B cell (primary cell): ENCODE data around the gene EMC10. TPM values are rescaled to one million over a fixed set of nuclear protein-coding genes. Genes with fewer than 3 reads are reported as not detected.

Experiments used
- ATAC-seq: fragments of 200-7000 bp; cut with Tn5 transposase; one replicate; pipeline ENCODE4 v1.10.0; 2021; ENCODE audit warnings: low read depth, mild to moderate bottlenecking, moderate number of reproducible peaks, moderate library complexity
- CTCF ChIA-PET: fragments of 350-600 bp; sonication (Branson Sonifier 250); formaldehyde crosslinking; loops from one replicate; lab custom pipeline; 2021; ENCODE audit warnings: antibody characterized with exemption, inconsistent platforms; lab: Charles Lee
- POLR2A ChIA-PET: fragments of 350-600 bp; sonication (Branson Sonifier 250); formaldehyde crosslinking; loops from one replicate; lab custom pipeline; 2021; ENCODE audit warnings: antibody characterized with exemption; lab: Charles Lee
- DNase-seq: peaks from one replicate; pipeline ENCODE4 v3.0.0; 2013
- H2AFZ ChIP-seq: 2 replicates; pipeline ENCODE4 v1.6.1; 2012; ENCODE audit warnings: mild to moderate bottlenecking, low read depth, low read length; ENCODE audit not compliant: insufficient read depth, poor library complexity, severe bottlenecking
- H3K27ac ChIP-seq, 2 donors: 1 replicate in 1 of 2; 2 replicates in 1 of 2; pipeline ENCODE4 v1.5.1; 2012 to 2013; ENCODE audit warnings: low read length in 2 of 2, mild to moderate bottlenecking in 2 of 2, moderate library complexity in 1 of 2
- H3K27me3 ChIP-seq, 4 experiments: fragments of 200-600 bp in 1 of 4; sonication (generic) in 1 of 4; replicated peaks in 1 of 4; 1 replicate in 2 of 4; 2 replicates in 2 of 4; pipeline versions ENCODE4 v1.6.1 to v1.7.0; 2013 to 2016; ENCODE audit warnings: low read length in 3 of 4, mild to moderate bottlenecking in 2 of 4, mixed read lengths in 1 of 4, moderate library complexity in 1 of 4; ENCODE audit not compliant: insufficient read depth in 4 of 4, control insufficient read depth in 3 of 4; ENCODE audit errors: control extremely low read depth in 1 of 4
- H3K36me3 ChIP-seq, 2 experiments: replicated peaks in 1 of 2; 1 replicate in 1 of 2; 2 replicates in 1 of 2; pipeline versions ENCODE4 v1.6.1 to v1.7.1; 2013; ENCODE audit warnings: low read length in 1 of 2; ENCODE audit not compliant: insufficient read depth in 2 of 2, control insufficient read depth in 1 of 2; ENCODE audit errors: control extremely low read depth in 1 of 2, extremely low read depth in 1 of 2
- H3K4me1 ChIP-seq, 2 donors: fragments of 200-600 bp in 1 of 2; sonication (generic) in 1 of 2; 1 replicate in 1 of 2; 2 replicates in 1 of 2; pipeline versions ENCODE4 v1.5.1 to v1.6.1; 2013 to 2017; ENCODE audit warnings: low read length in 2 of 2; ENCODE audit not compliant: control insufficient read depth in 2 of 2, insufficient read depth in 2 of 2
- H3K4me2 ChIP-seq: replicated peaks from 2 replicates; pipeline ENCODE3; 2012; ENCODE audit warnings: mild to moderate bottlenecking, low read depth, low read length; ENCODE audit not compliant: poor library complexity, severe bottlenecking
- H3K4me3 ChIP-seq, 5 experiments: fragments of 200-600 bp in 1 of 5; sonication (generic) in 1 of 5; 1 replicate in 3 of 5; 2 replicates in 2 of 5; pipeline versions ENCODE4 v1.5.1 to v1.7.0; 2011 to 2016; ENCODE audit warnings: low read length in 4 of 5, mild to moderate bottlenecking in 4 of 5, low read depth in 2 of 5, control low read depth in 1 of 5, moderate library complexity in 1 of 5; ENCODE audit not compliant: insufficient read depth in 1 of 5; ENCODE audit errors: control extremely low read depth in 1 of 5, extremely low read depth in 1 of 5
- H3K79me2 ChIP-seq: fragments of 200-600 bp; sonication (generic); one replicate; pipeline ENCODE4 v1.6.0; 2016; ENCODE audit warnings: low read length; ENCODE audit not compliant: control insufficient read depth, insufficient read depth
- H3K9ac ChIP-seq: fragments of 200-600 bp; sonication (generic); 2 replicates; pipeline ENCODE4 v1.6.1; 2017; ENCODE audit warnings: mild to moderate bottlenecking, low read length, moderate library complexity
- H3K9me3 ChIP-seq, 3 donors: one replicate each; pipeline versions ENCODE4 v1.6.1 to v1.7.1; 2013; ENCODE audit warnings: low read length in 2 of 3; ENCODE audit not compliant: control insufficient read depth in 2 of 3, insufficient read depth in 1 of 3; ENCODE audit errors: control extremely low read depth in 1 of 3
- H4K20me1 ChIP-seq: 2 replicates; pipeline ENCODE4 v1.6.0; 2012; ENCODE audit warnings: mild to moderate bottlenecking, low read length; ENCODE audit not compliant: insufficient read depth, control insufficient read depth, poor library complexity, severe bottlenecking
- H3K27ac Mint-ChIP-seq: one replicate; pipeline ENCODE4 v1.8.0; 2021; ENCODE audit warnings: mixed read lengths
- H3K27me3 Mint-ChIP-seq: one replicate; pipeline ENCODE4 v1.8.0; 2021; ENCODE audit warnings: mixed read lengths
- H3K4me1 Mint-ChIP-seq: one replicate; pipeline ENCODE4 v1.8.0; 2021; ENCODE audit warnings: mixed read lengths
- H3K4me3 Mint-ChIP-seq: one replicate; pipeline ENCODE4 v1.8.0; 2021; ENCODE audit warnings: mixed read lengths
- H3K9me3 Mint-ChIP-seq: one replicate; pipeline ENCODE4 v1.8.0; 2022; ENCODE audit warnings: mixed read lengths; ENCODE audit not compliant: insufficient read depth
- EZH2 ChIP-seq: IDR thresholded peaks from 2 replicates; pipeline ENCODE4 v1.6.1; 2012; ENCODE audit warnings: borderline replicate concordance, low read depth, mild to moderate bottlenecking, moderate library complexity, low read length; ENCODE audit not compliant: insufficient read depth, poor library complexity, severe bottlenecking
- WGBS: methylation state at CpG from one replicate; pipeline ENCODE4 v1.1.5; 2013; ENCODE audit warnings: missing lambda C conversion rate; ENCODE audit not compliant: insufficient coverage; 5-methylcytosine and 5-hydroxymethylcytosine counted together
- intact Hi-C: fragments of 100-400 bp; cut with micrococcal nuclease; formaldehyde crosslinking; loops from one replicate; pipeline ENCODE4 v1.10.0; 2022
- polyA plus RNA-seq: library from polyadenylated mRNA; depleted of rRNA; stranded (reverse); fragments of >200 nt; gene quantifications from 2 replicates; pipeline ENCODE4 v1.2.3, GENCODE V29; 2012
- total RNA-seq, 2 donors: library from RNA; stranded (reverse); fragments of 120-200 nt in 1 of 2; gene quantifications; 1 replicate in 1 of 2; 2 replicates in 1 of 2; pipeline versions ENCODE4 v1.2.3 to v1.2.4, GENCODE V29; 2013 to 2022
- TF ChIP-seq, protein P1 (sequence below): fragments of 200-600 bp; IDR thresholded peaks from one replicate; pipeline ENCODE4 v1.8.0; 2022; ENCODE audit warnings: antibody characterized with exemption, mild to moderate bottlenecking

EMC10 gene
- total and polyA plus RNA-seq, 2 donors (not counting 1 experiment from before 2014, with no cell fraction given) = 51.1 to 88.1 TPM

DNA sequence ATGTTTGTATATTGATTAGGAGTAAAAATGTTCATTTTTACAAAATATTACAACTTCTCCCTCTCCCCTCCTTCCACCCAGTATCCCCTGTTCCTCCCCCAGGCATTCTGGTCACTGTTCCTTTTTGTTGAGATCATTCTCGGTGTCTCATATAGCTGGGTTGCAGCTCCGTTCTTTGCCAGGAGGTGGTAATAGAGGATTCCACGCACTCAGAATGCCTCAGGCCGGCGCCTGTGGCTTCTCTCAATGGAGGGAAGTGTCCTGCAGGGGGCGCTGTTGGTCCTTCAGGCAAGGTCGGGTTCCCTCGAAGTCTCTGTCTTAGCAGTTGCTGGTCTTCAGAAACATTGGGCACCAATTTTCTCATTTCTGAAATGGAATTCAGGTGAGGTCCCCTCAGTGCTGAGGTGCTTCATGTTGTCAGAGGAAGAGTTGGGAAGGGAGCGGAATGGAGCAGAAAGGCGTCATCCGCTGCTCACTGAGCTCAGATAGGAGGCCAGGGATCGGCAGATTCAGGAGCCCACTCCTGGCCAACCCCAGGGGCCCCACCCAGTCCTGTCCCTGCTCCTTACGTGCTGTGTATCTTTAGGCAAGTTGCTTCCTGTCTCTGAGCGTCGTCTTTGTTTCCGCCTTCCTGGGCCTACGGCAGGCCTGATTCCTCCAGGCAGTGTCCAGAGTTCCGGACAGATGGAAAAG, 10.7 kb downstream of the EMC10 start:
- 86% methylated on average over 17 of the region's 18 CpGs for WGBS
- ChIA-PET POLR2A (no interaction called here), CTCF (no interaction called here)
- Histone ChIP-seq H3K9me3 (peaks cover 0 to 15% (median 0%) of the 10 kb centered on the region in 3 donors), H3K79me2 (peaks cover 6% of the 10 kb centered on the region), H3K36me3 (peaks cover 0 to 12% of the 10 kb centered on the region in 2 experiments), H3K4me3 (no peak overlapping the region), H3K9ac (no peak overlapping the region), H4K20me1 (peaks cover 16% of the 10 kb centered on the region), H3K27me3 (no peaks in the 10 kb centered on the region), H3K4me1 (peaks cover 10 to 11% of the 10 kb centered on the region in 2 donors), H3K27ac (no peak overlapping the region), H3K4me2 (no peak overlapping the region), H2AFZ (no peak overlapping the region)
- Mint-ChIP-seq H3K27ac (no peak overlapping the region), H3K4me3 (no peak overlapping the region), H3K9me3 (no peaks in the 10 kb centered on the region), H3K4me1 (peaks cover 22% of the 10 kb centered on the region), H3K27me3 (no peaks in the 10 kb centered on the region)
- ATAC-seq = no peak
- peak; percentile 68 for DNase-seq
- TF ChIP-seq, protein P1, sequence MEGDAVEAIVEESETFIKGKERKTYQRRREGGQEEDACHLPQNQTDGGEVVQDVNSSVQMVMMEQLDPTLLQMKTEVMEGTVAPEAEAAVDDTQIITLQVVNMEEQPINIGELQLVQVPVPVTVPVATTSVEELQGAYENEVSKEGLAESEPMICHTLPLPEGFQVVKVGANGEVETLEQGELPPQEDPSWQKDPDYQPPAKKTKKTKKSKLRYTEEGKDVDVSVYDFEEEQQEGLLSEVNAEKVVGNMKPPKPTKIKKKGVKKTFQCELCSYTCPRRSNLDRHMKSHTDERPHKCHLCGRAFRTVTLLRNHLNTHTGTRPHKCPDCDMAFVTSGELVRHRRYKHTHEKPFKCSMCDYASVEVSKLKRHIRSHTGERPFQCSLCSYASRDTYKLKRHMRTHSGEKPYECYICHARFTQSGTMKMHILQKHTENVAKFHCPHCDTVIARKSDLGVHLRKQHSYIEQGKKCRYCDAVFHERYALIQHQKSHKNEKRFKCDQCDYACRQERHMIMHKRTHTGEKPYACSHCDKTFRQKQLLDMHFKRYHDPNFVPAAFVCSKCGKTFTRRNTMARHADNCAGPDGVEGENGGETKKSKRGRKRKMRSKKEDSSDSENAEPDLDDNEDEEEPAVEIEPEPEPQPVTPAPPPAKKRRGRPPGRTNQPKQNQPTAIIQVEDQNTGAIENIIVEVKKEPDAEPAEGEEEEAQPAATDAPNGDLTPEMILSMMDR = peak; percentile 59
- TF ChIP-seq EZH2 = no peak
- intact Hi-C loops = no loop called here

DNA sequence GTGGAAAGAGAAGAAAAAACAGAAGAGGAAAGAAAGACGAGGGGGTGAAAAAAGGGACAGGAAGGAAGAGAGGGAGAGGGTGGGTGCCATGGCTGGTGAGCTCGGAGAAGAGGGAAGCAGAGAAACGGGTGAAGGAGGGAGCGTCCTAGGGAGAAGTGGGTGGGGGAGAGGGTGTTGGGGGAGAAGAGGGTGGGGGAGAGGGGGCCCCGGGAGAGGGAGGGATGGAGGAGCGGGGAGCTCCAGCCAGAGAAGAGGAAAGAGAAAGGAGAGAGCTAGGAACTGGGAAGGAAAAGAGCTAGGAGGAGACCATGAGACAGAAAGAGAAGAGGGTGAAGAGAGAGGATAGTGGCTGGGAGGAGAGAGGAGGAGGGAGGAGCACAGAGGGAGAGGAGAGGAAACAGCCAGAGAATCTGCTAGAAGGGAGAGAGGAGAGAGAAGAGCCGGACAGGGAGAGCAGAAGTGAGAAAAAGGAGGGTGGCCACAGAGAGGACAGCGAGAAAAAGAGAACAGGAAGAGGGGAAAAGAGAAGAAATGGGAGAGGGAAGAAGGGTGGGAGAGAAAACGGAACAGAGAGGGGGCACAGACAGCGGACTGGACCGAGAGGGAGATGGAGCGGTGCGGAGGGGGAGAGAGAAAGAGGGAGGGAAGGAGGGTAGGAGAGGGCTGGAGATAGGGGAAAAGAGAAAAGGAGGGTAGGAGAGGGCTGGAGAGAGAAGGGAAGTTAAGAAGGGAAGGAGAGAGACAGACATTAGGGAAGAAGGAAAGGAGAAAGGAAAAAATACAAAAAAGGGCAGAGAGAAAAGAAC, 12.3 kb downstream of the EMC10 start:
- no peak for ATAC-seq
- no peak for DNase-seq
- WGBS = 51% methylated on average over 12 of the region's 13 CpGs
- Mint-ChIP-seq H3K4me3 (no peak overlapping the region), H3K27ac (no peak overlapping the region), H3K27me3 (no peaks in the 10 kb centered on the region), H3K4me1 (peaks cover 27% of the 10 kb centered on the region), H3K9me3 (no peaks in the 10 kb centered on the region)
- Histone ChIP-seq H3K27me3 (no peaks in the 10 kb centered on the region), H3K27ac (no peak overlapping the region), H3K4me2 (no peak overlapping the region), H2AFZ (no peak overlapping the region), H3K4me3 (no peak overlapping the region), H3K79me2 (peaks cover 6% of the 10 kb centered on the region), H3K9ac (no peak overlapping the region), H3K4me1 (peaks cover 16% of the 10 kb centered on the region in 2 donors), H3K36me3 (peaks cover 0 to 5% of the 10 kb centered on the region in 2 experiments), H3K9me3 (peaks cover 0 to 15% (median 0%) of the 10 kb centered on the region in 3 donors), H4K20me1 (peaks cover 16% of the 10 kb centered on the region)
- CTCF ChIA-PET = no interaction called here
- intact Hi-C loops = no loop called here
- TF ChIP-seq EZH2 = no peak
- TF ChIP-seq, protein P1 = no peak
- POLR2A ChIA-PET = no interaction called here
